HG03354 (cell line): ENCODE measurements around the gene FHOD3.
"Not testable (repeated sequence)": the region's sequence is repeated elsewhere in the genome, so short reads cannot be mapped to it uniquely, and the experiment has no call there.

Experiments
- ATAC-seq: cut with Tn5 transposase; IDR thresholded peaks from one replicate; pipeline ENCODE4 v1.9.1; 2021; ENCODE audit warnings: mild to moderate bottlenecking; ENCODE audit not compliant: unreplicated experiment, poor library complexity, severe bottlenecking

Gene FHOD3

DNA sequence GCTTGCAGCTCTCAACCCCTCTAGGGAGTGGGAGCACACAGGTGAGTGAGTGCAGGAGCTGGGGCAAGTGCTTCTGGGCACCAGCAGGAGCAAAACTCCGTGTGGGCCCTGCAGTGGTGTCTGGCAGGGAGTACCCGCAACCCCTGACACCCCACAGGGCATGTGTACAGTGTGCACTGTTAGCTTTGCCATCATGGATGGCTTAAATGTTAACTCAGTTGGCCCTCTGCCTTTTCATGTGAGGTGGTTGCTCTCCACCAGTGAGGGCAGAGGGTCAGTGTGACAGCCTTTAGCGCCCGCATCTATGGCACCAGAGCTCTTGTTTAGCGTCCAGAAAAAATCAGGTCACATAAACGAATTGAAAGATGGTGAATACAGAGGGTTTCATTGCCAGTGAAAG is 438.6 kb downstream of the FHOD3 start:
- ATAC-seq, result no peak

DNA sequence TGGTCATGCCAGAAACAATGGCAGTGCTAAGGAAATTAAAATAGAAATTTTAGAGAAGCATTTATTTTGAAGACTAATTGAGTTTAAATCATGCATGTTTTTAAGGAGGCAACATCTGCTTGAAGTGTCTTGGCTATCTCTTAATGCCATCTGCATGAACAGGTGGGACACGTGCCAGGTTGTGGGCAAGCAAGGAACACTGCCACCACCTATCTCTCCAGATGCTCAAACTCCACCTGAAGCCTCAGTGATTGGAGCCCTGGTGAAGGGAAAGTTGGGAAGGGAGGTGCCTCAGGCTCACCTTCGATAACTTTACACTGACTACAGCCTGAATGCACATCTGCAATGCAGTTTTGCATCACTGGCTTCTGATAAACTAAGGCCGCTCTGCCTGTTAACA is 439.8 kb downstream of the FHOD3 start:
- no peak for ATAC-seq

DNA sequence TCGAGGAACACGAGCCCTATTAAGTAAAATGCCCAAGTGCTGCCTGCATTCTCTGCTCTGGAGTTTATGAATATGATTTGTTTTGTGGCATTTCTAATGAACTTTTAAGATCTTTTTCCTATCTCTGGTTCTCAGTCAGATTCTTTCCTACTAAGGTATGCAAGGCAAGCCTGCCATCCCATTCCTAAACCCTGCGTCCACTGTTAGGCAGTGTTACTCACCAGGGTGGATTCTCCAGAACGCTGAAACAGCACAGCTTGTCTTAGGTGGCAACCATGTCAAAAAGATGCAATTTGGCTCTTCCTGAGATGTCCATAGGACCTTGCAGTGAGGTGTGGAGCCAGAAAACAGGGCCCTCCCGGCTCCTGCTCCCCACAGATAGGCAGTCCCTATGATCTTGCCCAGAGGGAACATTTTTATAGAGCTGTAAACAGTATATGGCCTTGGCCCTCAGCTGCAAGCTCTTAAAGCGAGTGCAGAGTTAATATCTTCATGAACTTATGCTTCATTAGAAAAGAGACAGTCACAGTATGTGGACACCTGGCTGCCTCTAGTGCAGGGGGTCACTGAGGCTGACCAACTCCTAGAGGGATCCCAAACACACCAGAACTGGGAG is 446.9 kb downstream of the FHOD3 start:
- ATAC-seq, result no peak

DNA sequence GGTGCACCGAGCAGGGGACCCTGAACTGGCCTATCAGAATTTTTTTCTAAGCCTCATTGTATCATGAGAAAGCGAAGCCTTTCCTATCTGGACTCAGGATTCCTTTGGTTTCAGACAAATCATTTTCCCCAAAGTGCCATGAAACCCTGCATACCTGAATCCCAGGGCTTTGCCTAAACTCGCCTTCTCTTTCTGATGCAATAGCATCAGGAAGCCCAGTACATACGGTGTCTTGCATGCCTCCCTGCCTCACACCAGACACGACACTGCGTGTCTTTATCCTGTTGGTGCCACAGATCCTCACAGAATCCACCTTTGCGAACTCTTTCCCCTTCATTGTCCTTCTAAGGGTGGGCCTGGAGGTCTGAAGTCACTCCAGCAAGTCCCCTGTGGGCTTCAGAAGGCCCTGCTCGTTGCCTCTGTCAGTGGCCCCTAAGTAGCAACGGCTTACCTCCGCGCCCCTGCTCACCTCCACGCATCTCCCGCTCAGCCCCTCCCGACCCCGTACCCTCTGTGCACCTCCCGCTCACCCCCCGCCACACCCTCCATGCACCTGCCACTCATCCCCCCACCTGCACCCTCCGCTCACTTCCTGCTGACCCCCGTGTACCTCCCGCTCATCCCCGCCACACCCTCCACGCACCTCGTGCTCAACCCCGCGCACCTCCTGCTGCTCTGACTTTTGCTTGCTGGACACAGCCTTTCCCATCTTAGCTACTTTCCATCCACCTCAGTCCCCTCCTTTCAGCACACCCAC is 447.9 kb downstream of the FHOD3 start:
- ATAC-seq, result no peak

DNA sequence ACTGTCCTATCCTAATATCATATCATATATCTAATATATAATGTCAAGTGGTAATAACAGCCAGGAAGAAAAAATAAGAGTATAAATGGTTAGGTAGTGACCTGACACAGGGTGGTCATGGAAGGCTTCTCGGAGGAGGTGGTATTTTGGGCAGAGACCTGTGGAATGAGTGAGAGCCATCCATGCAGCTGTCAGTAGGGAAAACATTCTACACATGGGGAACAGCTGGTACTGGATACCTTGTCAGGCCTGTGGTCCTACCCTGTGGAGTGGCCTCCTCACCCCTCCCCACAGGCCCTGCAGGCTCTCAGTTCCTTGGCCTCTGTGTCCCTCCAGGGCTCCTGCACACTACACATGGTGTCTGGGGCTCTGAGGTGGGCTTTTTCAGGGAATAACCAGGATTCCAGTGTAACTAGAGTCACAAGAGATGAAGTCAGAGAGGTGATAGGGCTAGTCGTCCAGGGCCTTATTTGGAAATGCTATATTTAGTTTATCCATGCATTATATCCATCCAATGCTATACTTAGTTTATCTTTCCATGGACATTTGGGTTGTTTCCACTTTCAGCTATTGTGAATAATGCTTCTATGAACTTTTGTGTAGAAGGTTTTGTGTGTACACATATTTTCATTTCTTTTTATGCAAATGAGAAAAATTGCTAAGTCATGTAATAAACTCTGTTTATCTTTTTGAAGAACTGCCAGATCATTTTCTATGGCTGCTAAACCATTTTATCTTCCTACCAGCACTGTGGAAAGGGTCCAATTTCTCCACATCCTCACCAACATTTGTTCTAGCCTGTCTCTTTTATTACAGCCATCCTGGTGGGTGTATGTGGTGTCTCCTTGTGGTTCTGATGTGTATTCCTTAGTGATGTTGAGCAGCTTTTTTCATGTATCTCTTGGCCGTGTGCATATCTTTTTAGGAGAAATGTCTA is 455.7 kb downstream of the FHOD3 start:
- no peak for ATAC-seq

DNA sequence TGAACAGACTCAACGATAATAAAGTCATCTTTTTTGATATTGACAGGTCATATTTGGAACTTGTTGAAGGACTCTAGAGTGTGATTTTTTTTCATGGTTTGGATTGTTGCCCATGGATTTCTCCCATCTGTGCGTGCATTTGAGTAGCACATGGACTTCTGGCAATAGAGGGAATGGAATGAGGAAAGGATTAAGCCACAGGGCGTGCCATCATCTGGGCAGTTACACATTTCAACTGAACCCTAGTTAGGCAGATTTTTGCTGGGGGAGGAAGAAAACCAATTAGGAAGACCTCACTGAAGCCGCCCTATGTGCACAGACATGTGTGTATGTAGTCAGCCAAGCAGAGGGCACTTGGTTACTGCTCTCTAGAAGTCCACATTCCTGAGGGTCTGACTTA is 458.7 kb downstream of the FHOD3 start:
- ATAC-seq, result no peak

DNA sequence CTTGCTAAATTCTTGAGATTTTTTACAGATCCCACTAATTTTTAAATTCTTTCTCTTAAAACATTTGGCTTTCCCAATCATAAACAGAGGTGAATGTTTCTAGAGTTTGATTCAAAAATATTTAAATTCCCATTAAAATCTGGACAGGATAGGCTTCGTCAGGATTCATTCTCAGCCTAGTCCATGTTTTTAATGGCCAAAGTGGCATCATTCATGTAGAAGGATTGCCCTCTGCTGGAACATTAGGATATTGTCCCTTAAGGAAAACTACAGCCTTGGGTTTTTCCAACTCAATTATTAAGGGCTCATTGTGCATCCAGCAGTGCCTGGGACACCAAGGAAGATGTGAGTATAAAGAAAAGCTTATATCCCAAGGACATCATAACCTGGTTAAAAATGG is 459.6 kb downstream of the FHOD3 start:
- ATAC-seq, result no peak

DNA sequence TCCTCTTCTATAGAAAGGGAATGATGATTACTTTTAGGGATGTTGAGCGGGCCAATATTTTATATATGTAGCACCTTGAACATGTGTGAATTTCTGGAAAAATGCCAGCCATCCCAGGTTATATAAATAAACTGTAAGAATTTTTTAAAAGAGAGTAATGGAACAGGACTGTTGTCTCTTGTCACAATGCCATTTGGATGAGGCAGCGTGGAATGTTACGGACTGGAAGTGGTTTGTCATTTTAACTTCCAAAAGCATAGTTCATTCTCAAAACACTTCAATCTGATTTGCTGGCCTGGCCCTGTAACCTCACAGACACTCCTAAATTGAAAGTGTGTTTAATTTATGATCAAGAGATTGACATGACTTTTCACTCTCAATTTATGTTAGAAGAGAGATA is 460.5 kb downstream of the FHOD3 start:
- no peak for ATAC-seq

DNA sequence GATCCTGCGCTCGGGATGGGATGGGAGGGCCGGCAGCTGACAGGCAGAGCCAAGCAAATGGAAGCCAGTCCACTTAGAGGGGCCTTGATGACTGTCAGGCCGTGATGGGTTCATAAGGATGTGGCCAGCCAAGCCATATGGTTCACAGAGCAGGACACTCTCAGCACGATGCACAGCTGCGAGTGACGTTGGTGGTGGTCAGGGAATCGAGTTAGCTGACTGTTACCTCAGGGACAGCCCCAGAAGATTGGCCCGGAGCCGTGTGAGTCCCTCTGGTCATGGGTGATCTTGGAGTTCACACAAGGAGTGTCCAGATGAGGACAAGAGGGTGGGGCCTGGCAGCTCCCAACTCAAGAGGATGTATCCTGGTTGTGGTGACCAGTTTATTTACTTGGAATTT is 461.1 kb downstream of the FHOD3 start:
- ATAC-seq, result no peak

DNA sequence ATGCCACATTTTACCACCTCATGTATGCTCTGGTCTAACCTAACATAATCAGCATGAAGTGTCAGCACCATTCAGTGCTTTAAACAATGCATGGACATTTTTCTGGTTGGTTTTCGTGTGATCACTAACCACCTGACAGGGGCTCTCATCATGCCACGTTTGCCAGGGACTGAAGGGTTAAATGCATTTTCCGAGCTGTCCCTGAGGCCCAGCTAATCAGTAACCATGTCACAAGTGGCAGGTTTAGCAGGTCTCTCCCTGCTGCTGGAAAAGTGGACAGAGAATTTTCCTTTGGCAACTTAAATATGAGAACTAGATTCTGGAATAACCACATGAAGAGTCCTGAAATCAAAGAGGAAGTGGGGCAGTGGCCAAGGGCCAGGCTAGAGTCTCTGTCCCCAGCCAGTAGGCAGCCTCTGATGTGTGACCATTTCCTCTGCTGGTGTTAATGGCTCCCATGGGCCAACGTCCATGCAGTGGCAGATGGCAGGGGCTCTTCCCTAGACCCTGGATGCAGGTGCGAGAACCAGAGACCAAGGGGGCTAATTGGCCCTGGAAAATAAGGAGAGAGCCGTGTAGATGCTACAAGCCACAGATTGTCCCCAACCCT is 461.8 kb downstream of the FHOD3 start:
- no peak for ATAC-seq

DNA sequence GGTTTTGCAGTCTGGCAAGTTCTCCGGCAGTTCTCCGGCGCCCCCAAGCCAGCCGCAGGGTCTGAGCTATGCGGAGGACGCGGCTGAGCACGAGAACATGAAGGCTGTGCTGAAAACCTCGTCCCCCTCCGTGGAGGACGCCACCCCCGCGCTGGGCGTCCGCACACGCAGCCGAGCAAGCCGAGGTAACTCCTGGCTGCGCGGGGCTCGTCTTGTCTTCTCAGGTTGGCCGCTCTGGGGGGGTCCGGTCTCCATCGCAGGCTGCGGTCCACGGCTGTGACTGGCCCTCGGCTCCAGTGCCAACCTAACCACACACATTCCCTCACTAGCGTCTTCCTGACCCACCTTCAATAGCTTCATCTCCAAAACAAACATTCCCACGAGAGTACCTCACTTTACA is 463.1 kb downstream of the FHOD3 start:
- no peak for ATAC-seq

DNA sequence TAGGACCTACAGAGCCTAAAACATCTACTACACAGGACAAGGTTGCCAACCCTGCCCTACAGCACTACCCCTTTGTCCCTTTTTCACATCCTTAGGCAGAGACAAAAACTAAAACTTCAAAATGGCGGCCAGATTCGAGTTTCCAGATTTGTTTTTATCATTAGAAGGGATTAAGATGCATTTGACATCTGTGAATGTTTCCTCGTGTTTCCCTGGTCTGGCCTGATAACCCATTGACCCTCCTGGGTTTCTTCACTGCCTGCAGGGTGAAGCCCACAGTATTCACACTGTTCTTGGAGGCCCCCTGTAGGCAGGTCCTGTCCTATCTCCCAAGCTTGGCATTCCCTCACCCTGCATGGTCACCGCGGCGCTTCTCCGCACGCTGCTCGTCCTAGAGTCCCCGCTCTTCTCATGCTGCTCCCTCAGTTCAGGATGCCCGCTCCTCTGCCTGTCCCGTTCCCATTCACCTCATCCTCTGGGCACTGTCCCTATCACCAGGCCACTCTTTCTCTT is 463.7 kb downstream of the FHOD3 start:
- no peak for ATAC-seq

DNA sequence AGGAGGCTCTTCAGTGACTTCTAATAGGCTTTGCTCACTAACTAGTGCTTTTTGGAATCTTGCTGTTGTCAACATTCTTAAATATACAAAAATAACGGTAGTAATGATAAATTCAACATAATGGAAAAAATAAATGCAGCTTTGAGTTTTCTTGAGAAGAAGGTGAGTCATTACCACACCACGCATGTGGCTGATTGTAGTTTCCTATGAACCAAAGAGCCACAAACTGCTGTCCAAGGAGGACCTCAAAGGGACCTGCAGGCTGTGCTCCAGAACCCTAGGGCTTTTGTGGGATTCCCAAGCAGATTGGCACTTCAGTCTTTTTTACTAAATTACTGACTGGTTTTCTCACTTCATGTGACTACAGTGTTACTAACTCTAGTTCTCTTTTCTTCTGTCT is 464.6 kb downstream of the FHOD3 start:
- ATAC-seq, result no peak

DNA sequence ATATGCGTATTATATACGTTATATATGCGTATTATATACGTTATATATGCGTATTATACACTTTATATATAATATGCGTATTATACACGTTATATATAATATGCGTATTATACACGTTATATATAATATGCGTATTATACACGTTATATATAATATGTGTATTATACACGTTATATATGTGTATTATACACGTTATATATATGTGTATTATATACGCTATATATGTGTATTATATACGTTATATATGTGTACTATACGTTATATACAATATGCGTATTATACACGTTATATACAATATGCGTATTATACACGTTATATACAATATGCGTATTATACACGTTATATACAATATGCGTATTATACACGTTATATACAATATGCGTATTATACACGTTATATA is 465.5 kb downstream of the FHOD3 start:
- ATAC-seq, result not testable (repeated sequence)

DNA sequence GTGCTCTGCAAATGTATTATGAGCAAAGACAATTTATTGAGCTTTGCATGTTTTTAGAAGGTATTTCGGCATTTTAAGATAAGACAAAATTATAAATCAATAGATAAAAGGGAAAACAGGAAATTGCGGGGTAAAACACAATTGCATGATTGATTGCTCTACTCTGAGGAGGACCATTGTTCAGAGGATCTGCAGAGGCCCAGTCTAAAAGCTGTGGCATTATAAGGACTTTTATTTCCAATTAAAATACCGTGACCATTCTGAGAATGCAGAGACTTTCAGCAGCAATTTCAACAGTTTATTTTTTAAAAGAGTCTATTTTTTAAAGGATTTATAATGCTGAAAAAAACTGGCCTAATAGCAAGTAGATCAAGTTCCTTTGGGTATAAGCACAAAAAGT is 469.3 kb downstream of the FHOD3 start:
- no peak for ATAC-seq

DNA sequence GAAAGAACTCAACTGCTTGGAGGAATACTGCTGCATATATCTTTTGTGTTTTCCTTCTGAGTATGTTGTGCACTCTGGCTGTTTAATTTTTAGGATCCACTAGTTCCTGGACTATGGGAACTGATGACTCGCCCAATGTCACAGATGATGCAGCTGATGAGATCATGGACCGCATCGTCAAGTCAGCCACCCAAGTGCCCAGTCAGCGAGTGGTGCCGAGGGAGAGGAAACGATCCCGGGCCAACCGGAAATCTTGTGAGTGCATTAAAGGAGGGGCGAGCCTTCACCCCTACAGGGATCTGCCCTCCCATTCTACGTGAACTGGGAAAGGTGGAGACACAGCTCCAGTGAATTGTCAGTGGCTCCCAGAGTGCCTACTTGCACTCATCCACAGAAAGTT is 471.7 kb downstream of the FHOD3 start:
- no peak for ATAC-seq

DNA sequence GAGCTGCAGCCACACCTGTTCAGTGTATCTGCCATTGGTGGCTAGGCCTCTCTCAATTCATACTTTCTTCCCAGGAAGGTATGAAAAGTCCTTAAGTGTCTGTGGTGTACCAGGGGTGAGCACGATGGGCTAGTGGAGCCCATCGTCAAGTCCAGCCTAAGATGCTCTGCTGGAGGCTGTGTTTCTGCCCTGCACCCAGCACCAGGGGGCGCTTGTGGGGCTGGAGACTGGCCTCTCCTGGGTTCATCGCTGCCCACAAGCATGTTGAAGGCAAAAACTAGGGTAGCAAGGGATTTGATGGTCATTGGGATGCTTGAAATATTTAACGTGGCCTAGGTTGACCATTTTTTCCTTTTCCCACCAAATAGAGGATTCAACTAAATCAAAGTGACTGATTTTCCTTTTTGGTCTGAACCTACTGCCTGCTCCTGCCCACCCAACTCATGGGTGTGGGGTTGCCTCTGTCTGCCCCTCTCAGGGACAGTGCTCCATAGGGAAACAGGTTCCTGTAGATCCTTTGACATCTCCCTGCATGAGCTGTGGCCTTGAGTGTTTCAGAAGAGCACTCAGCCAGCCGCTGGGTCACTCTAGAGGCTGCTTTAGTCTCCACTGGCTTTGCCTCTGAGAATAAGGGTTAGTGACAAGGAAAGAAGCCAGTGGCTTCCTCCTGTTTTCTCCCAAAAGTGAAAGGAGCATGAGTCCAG is 472.2 kb downstream of the FHOD3 start:
- ATAC-seq, result no peak

DNA sequence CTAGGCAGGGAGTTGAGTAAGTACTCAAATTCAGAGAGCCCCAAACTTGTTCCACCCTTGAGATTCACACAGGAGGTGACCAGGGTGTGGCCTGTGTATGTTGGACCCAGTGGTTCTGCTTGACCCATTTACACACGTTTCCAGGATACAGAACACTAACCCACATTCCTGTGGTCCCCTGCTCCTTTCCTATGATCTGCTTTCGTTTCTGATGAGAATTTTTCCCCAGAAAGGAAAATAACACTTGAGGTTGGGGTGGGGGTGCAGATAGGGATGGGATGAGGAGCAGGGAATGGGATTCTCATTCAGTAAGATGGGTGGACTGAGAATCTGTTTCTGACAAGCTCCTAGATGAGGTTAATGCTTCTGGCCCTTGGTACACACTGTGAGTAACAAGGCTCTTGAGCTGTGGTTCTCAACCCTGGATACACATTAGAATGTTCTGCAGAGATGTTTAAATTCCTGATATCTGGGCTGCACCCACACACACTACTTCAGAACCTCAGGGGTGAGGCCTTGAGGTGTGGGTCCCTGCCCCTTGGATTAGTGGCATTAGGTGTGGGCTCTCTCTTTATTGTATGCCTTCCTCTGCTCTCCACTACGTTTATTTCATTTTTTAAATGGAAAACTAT is 472.9 kb downstream of the FHOD3 start:
- ATAC-seq, result no peak

DNA sequence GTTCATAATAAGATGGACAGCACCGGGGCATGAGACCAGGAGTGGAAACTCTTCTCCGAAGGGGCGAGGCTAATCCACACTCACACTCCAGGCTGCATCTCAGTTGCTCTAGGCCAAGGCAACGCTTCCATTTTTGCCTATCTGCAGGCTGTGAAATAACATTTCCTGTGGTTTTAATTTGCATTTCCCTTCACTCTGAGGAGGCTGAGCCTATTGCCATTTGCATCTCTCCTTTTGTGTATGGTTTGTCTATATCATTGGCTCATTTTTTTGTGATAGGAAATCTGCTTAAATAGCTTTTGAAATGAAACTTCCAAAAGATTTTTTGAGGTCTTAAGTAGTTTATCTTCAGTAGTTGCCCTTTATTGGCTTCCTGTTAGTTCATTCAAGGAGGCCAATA is 473.7 kb downstream of the FHOD3 start:
- peak; percentile 71 for ATAC-seq
